ENCODE results near the gene SYNJ1. TPM values are rescaled to one million over a fixed set of nuclear protein-coding genes. Genes with fewer than 3 reads are reported as not detected.

SYNJ1 gene
- total and polyA plus RNA-seq, 2 of the 13 experiments (the other 11 are each of a cell fraction or from before 2014, with no cell fraction given), result 2.0 to 2.7 TPM

DNA sequence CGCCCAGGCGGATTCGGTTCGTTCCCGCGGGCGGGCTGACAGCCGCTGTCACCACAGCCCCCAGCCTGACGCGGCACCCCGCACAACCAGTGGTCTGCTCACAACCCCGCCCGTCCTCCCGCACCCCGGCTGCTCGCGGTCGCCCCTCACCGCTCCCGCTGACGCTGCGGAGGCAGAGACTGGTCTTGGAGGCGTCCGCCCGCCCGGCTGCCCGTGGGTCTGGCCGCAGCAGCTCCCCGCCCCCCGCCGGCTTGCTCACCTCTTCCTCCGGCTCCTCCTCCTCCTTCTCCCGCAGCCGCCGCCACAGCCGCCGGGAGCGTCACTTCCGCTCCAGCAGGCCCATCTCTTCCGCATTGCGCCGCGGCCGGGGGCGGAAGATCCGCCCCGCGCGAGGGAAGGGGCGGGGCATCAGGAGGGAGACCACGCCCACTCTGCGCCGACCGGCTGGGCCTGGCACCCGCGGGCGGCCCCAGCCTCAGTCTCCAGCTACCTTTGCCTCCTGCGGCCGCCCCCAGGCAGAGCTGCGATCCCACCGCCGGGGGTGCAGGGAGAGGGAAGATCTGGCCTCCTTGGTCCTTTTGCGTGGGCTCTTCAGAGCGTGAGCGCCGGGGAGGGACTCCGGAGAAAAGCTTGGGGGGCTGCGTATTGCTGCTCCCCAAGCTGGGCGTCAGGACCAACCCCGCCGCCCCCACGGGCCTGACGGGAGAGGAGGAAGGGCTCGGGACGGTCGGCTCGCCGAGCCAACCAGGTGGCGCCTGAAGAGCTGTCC, at the start of gene SYNJ1 (continued):
- TF ChIP-seq, protein P1, sequence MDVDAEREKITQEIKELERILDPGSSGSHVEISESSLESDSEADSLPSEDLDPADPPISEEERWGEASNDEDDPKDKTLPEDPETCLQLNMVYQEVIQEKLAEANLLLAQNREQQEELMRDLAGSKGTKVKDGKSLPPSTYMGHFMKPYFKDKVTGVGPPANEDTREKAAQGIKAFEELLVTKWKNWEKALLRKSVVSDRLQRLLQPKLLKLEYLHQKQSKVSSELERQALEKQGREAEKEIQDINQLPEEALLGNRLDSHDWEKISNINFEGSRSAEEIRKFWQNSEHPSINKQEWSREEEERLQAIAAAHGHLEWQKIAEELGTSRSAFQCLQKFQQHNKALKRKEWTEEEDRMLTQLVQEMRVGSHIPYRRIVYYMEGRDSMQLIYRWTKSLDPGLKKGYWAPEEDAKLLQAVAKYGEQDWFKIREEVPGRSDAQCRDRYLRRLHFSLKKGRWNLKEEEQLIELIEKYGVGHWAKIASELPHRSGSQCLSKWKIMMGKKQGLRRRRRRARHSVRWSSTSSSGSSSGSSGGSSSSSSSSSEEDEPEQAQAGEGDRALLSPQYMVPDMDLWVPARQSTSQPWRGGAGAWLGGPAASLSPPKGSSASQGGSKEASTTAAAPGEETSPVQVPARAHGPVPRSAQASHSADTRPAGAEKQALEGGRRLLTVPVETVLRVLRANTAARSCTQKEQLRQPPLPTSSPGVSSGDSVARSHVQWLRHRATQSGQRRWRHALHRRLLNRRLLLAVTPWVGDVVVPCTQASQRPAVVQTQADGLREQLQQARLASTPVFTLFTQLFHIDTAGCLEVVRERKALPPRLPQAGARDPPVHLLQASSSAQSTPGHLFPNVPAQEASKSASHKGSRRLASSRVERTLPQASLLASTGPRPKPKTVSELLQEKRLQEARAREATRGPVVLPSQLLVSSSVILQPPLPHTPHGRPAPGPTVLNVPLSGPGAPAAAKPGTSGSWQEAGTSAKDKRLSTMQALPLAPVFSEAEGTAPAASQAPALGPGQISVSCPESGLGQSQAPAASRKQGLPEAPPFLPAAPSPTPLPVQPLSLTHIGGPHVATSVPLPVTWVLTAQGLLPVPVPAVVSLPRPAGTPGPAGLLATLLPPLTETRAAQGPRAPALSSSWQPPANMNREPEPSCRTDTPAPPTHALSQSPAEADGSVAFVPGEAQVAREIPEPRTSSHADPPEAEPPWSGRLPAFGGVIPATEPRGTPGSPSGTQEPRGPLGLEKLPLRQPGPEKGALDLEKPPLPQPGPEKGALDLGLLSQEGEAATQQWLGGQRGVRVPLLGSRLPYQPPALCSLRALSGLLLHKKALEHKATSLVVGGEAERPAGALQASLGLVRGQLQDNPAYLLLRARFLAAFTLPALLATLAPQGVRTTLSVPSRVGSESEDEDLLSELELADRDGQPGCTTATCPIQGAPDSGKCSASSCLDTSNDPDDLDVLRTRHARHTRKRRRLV (CRISPR knock-in tag; IDR thresholded peaks at IDR 0.05), result no peak; the same call in 1 of the 2 replicates
- TF ChIP-seq, protein P2, sequence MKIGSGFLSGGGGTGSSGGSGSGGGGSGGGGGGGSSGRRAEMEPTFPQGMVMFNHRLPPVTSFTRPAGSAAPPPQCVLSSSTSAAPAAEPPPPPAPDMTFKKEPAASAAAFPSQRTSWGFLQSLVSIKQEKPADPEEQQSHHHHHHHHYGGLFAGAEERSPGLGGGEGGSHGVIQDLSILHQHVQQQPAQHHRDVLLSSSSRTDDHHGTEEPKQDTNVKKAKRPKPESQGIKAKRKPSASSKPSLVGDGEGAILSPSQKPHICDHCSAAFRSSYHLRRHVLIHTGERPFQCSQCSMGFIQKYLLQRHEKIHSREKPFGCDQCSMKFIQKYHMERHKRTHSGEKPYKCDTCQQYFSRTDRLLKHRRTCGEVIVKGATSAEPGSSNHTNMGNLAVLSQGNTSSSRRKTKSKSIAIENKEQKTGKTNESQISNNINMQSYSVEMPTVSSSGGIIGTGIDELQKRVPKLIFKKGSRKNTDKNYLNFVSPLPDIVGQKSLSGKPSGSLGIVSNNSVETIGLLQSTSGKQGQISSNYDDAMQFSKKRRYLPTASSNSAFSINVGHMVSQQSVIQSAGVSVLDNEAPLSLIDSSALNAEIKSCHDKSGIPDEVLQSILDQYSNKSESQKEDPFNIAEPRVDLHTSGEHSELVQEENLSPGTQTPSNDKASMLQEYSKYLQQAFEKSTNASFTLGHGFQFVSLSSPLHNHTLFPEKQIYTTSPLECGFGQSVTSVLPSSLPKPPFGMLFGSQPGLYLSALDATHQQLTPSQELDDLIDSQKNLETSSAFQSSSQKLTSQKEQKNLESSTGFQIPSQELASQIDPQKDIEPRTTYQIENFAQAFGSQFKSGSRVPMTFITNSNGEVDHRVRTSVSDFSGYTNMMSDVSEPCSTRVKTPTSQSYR (CRISPR knock-in tag; IDR thresholded peaks at IDR 0.05; ENCODE audit: borderline replicate concordance), result peak; percentile 67
- TF ChIP-seq KMT2B (CRISPR knock-in tag; IDR thresholded peaks at IDR 0.05) (peak; percentile 94), MTF2 (CRISPR knock-in tag; IDR thresholded peaks at IDR 0.05; ENCODE audit: borderline replicate concordance) (no peak), TBX2 (CRISPR knock-in tag; IDR thresholded peaks at IDR 0.05; ENCODE audit: borderline replicate concordance) (peak; percentile 87), SP2 (CRISPR knock-in tag; IDR thresholded peaks at IDR 0.05) (peak; percentile 83), TCF7L2 (IDR thresholded peaks at IDR 0.05; ENCODE audit: low read depth, low read length) (no peak), ARHGAP35 (CRISPR knock-in tag; IDR thresholded peaks at IDR 0.05; ENCODE audit: borderline replicate concordance) (peak; percentile 59; the same call in 1 of the 2 replicates)
- TF ChIP-seq, protein P3, sequence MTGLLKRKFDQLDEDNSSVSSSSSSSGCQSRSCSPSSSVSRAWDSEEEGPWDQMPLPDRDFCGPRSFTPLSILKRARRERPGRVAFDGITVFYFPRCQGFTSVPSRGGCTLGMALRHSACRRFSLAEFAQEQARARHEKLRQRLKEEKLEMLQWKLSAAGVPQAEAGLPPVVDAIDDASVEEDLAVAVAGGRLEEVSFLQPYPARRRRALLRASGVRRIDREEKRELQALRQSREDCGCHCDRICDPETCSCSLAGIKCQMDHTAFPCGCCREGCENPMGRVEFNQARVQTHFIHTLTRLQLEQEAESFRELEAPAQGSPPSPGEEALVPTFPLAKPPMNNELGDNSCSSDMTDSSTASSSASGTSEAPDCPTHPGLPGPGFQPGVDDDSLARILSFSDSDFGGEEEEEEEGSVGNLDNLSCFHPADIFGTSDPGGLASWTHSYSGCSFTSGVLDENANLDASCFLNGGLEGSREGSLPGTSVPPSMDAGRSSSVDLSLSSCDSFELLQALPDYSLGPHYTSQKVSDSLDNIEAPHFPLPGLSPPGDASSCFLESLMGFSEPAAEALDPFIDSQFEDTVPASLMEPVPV (CRISPR knock-in tag; IDR thresholded peaks at IDR 0.05), result no peak; the same call in 1 of the 2 replicates
- TF ChIP-seq, protein P4, sequence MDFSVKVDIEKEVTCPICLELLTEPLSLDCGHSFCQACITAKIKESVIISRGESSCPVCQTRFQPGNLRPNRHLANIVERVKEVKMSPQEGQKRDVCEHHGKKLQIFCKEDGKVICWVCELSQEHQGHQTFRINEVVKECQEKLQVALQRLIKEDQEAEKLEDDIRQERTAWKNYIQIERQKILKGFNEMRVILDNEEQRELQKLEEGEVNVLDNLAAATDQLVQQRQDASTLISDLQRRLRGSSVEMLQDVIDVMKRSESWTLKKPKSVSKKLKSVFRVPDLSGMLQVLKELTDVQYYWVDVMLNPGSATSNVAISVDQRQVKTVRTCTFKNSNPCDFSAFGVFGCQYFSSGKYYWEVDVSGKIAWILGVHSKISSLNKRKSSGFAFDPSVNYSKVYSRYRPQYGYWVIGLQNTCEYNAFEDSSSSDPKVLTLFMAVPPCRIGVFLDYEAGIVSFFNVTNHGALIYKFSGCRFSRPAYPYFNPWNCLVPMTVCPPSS (IDR thresholded peaks at IDR 0.05), result no peak
- TF ChIP-seq, protein P5, sequence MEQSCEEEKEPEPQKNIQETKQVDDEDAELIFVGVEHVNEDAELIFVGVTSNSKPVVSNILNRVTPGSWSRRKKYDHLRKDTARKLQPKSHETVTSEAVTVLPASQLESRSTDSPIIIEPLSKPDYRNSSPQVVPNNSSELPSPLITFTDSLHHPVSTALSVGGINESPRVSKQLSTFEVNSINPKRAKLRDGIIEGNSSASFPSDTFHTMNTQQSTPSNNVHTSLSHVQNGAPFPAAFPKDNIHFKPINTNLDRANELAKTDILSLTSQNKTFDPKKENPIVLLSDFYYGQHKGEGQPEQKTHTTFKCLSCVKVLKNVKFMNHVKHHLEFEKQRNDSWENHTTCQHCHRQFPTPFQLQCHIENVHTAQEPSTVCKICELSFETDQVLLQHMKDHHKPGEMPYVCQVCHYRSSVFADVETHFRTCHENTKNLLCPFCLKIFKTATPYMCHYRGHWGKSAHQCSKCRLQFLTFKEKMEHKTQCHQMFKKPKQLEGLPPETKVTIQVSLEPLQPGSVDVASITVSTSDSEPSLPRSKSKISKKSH (CRISPR knock-in tag; IDR thresholded peaks at IDR 0.05; ENCODE audit: borderline replicate concordance), result peak; percentile 42; the same call in 1 of the 2 replicates
- TF ChIP-seq, protein P6, sequence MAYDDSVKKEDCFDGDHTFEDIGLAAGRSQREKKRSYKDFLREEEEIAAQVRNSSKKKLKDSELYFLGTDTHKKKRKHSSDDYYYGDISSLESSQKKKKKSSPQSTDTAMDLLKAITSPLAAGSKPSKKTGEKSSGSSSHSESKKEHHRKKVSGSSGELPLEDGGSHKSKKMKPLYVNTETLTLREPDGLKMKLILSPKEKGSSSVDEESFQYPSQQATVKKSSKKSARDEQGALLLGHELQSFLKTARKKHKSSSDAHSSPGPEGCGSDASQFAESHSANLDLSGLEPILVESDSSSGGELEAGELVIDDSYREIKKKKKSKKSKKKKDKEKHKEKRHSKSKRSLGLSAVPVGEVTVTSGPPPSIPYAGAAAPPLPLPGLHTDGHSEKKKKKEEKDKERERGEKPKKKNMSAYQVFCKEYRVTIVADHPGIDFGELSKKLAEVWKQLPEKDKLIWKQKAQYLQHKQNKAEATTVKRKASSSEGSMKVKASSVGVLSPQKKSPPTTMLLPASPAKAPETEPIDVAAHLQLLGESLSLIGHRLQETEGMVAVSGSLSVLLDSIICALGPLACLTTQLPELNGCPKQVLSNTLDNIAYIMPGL (CRISPR knock-in tag; IDR thresholded peaks at IDR 0.05; ENCODE audit: borderline replicate concordance in 1 of 2, low read depth in 1 of 2), result peak; percentile 27 to 50; a peak in 3 of 4 replicates
